ENCODE data around the gene PDZRN3.

Gene PDZRN3

DNA sequence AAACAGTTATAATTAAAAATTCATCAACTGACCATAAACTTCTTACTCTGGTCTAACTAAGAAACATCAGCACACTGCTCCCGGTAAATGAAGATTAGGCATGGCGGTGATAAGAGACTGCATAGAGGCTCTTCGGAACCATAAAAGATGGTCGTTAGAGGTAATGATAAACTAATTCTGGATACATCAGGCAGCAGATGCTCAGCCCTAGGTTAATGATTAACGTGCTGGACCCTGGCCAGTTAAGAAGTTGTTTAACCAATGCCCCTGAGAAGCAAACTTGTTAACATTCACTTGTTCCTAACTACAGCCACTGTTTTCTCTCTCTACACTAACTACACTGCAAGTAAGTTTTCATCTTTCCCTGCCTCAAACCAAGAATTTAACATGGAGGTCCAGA, 111.5 kb downstream of the PDZRN3 start:
- Mint-ChIP-seq H3K27me3 (no peaks in the 10 kb centered on the region), H3K9me3 (no peaks in the 10 kb centered on the region), H3K4me1 (ENCODE audit: low read depth) (no peaks in the 10 kb centered on the region), H3K36me3 (ENCODE audit: low read depth) (no peaks in the 10 kb centered on the region), H3K27ac (no peak overlapping the region), H3K4me3 (no peak overlapping the region)

DNA sequence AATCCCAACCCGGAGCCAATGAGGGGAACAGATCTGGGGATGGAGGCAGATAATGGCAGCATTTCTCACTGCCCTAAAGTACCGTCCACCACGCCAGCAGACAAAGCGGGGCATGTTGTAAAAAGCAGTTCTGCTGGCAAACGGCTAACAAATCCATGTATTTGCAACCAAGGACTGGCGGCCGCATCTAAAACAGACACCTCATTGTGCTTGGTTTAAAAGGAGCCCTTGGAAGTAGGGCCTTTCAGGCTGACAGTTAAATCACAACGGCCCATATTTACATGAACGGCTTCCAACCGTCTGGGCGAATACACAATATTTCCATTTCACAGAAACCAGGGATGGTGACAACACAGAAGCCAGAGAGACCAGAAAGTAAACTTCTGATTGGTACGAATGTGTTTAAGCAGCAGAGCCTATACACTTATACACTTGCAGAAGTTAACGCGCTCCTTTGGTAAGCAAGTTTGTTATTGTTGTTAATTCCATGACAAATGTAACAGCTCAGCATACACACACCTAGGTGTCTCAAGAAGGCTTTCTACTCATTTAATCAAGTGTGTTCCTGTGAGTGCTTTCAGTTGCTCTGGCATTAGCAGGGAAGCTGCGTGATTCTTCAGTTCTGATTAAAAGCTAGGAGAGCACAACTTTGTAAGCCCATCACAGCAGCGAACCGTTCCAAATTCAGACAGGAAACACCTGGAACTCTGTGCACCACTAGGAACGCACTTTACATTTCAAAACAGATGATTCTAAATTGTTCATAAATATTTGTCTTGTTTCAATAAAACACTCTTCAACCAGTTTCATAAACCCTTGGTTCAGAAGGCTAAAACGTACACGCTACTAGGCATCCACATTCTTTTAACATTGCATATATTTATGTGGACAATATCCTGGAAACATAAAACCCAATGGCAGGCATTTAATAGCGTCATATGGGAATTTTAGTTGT, 112.9 kb downstream of the PDZRN3 start:
- Mint-ChIP-seq H3K4me1 (ENCODE audit: low read depth) (no peaks in the 10 kb centered on the region), H3K27ac (no peak overlapping the region), H3K4me3 (no peak overlapping the region), H3K9me3 (no peaks in the 10 kb centered on the region), H3K36me3 (ENCODE audit: low read depth) (no peaks in the 10 kb centered on the region), H3K27me3 (no peaks in the 10 kb centered on the region)

DNA sequence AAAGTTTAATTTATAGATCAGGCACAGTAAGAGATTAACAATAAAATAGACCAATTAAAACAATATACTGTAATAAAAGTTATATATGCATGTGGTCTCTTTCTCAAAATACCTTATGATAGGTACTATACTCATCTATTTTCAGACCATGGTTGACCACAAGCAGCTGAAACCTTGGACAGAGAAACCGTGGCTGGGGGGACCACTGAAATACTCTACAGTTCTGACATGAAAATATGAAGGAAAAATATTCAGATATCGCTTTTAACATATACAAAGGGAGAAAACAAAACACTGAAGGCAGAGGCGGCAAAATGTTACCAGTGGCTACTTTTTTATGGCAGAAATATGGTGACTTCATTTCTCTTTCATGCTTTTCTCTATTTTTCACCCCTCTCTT, 114.0 kb downstream of the PDZRN3 start:
- Mint-ChIP-seq H3K27me3 (no peaks in the 10 kb centered on the region), H3K4me3 (no peak overlapping the region), H3K4me1 (ENCODE audit: low read depth) (no peaks in the 10 kb centered on the region), H3K36me3 (ENCODE audit: low read depth) (no peaks in the 10 kb centered on the region), H3K9me3 (no peaks in the 10 kb centered on the region), H3K27ac (no peak overlapping the region)

DNA sequence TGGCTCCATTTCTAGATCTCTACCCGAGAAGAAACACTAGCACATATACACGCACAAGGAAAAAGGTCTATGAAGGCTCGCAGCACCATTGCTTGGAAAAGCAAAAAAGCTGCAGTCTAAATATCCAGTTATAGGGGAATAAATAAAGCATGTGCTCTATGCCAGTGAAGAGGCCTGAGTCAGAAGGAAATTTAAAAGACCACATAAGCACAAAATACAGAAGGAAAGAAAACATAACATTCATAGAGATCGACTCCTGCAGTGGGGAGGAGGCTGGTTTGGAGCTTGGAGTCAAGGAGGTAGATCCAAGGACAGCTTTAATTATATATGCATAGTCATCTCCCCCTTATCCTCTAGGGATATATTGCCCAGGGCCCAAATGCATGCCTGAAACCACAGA, 114.4 kb downstream of the PDZRN3 start:
- H3K4me3 Mint-ChIP-seq: no peak overlapping the region
- no peaks in the 10 kb centered on the region for H3K36me3 Mint-ChIP-seq (ENCODE audit: low read depth)
- H3K27ac Mint-ChIP-seq: no peak overlapping the region
- no peaks in the 10 kb centered on the region for H3K27me3 Mint-ChIP-seq
- no peaks in the 10 kb centered on the region for H3K9me3 Mint-ChIP-seq
- no peaks in the 10 kb centered on the region for H3K4me1 Mint-ChIP-seq (ENCODE audit: low read depth)

DNA sequence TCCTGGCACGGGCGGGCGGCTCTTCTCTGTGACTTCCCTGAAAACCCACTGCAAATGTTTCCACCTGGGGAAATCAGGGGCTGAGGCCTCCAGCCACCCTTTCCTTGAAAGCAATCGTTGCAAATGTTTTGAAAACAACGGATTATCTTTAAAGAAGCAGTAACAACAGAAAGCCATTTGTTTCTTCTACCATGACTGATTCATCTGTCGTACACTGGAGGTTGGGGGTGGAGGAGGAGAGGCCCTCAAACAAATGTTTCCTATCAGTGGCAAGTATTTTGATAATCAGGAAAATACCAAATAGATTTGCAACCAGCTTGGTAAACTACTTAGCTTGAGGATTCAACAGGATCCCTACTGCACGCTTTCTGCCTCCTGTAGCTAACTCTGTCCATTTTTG, 114.9 kb downstream of the PDZRN3 start:
- H3K36me3 Mint-ChIP-seq (ENCODE audit: low read depth): no peaks in the 10 kb centered on the region
- no peaks in the 10 kb centered on the region for H3K27me3 Mint-ChIP-seq
- no peak overlapping the region for H3K4me3 Mint-ChIP-seq

DNA sequence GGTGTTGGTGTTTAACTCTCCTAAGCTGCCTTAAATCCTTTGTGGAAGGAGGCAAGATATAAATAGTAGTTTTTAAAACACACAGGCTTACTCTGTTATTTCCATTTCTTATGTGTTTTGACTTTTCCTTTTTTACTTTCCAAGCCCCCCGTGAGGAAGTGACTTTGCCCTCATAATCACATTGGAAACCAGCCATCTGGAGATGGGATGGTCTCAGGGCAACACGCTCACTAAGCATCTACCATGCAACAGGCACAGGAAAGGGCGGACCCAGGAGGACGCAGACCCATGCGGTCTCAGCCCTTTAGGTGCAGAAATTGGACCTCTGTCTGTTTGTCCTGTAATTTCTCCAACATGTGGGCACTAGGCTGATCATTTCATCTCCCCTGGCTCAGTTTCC, 115.7 kb downstream of the PDZRN3 start:
- no peaks in the 10 kb centered on the region for H3K4me1 Mint-ChIP-seq (ENCODE audit: low read depth)
- H3K36me3 Mint-ChIP-seq (ENCODE audit: low read depth): no peaks in the 10 kb centered on the region
- H3K27me3 Mint-ChIP-seq: no peaks in the 10 kb centered on the region
- no peaks in the 10 kb centered on the region for H3K9me3 Mint-ChIP-seq
- H3K4me3 Mint-ChIP-seq: no peak overlapping the region
- H3K27ac Mint-ChIP-seq: no peak overlapping the region

More for the DNA sequence above, 114.9 kb downstream of the PDZRN3 start:
- H3K4me1 Mint-ChIP-seq (ENCODE audit: low read depth): no peaks in the 10 kb centered on the region
- no peak overlapping the region for H3K27ac Mint-ChIP-seq
- H3K9me3 Mint-ChIP-seq: no peaks in the 10 kb centered on the region

DNA sequence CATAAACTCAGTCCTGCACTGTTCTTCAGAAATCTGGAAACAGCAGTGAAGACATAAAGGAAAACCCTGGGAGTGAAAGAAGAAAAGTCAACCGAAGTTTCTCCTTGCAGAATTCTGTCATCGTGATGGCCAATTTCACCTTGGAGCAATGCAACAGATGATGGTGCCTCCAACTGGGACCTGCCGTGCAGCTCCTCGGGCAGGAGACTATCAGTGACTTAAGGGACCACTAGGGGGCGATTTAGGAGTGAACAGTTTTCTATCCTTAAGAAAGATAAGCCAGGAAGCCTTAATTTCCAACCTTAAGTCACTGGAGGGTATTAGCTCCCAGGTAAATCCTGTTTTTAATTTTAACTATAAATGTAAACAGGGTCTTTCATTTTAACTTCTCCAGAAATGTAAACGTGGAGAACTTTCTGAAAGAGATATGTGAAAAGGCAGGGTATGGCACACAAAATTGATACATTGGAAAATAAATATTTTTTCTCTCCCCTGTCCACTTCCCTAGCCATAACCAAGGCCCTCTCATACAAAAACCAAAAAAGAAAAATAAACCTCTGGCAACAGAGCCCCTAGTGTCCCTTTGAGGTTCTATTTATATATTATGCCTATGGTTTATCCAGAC, 116.3 kb downstream of the PDZRN3 start:
- Mint-ChIP-seq H3K27me3 (peaks cover 3% of the 10 kb centered on the region), H3K36me3 (ENCODE audit: low read depth) (no peaks in the 10 kb centered on the region), H3K4me1 (ENCODE audit: low read depth) (no peaks in the 10 kb centered on the region), H3K27ac (no peak overlapping the region), H3K9me3 (no peaks in the 10 kb centered on the region), H3K4me3 (no peak overlapping the region)

DNA sequence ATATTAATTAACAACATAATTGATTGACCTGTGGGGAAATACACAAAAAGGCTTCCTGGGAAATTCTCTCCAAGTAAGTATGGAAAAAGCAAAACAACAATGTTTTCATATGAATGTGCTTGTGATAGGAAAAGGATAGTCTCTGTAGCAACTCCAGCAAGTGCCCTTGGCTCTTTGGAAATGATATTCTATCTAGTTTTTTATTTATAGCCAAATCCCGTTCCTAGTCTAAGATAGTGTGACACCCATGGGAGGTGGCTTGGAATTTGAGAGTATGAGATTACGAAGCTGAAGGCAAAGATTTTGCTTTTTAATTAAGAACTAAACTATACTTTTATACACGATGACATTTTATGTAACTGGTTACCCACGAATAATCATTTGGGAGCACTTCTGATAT, 119.9 kb downstream of the PDZRN3 start:
- H3K27ac Mint-ChIP-seq: no peak overlapping the region
- no peaks in the 10 kb centered on the region for H3K4me1 Mint-ChIP-seq (ENCODE audit: low read depth)
- no peaks in the 10 kb centered on the region for H3K9me3 Mint-ChIP-seq
- H3K4me3 Mint-ChIP-seq: no peak overlapping the region
- no peaks in the 10 kb centered on the region for H3K36me3 Mint-ChIP-seq (ENCODE audit: low read depth)
- H3K27me3 Mint-ChIP-seq: peaks cover 22% of the 10 kb centered on the region

DNA sequence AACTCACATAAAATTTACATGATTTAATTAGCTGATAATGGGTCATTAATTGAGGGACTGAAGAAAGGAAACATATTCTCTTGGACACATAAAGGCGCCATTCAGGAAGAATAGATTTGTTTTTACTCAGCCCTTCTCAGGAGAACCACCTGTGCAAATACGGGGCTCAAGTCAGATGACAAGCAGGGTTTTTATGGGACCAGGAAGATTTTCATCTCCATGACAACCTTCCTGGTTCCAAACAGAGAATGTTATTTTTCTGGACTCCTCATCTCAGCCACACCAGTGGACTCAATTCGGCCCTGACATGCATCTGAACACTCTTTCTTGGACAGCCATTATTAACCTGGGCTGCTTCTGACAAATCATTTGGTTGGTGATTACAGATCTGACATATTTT, 120.5 kb downstream of the PDZRN3 start:
- no peaks in the 10 kb centered on the region for H3K36me3 Mint-ChIP-seq (ENCODE audit: low read depth)
- H3K27me3 Mint-ChIP-seq: peaks cover 22% of the 10 kb centered on the region
- H3K27ac Mint-ChIP-seq: no peak overlapping the region
- no peaks in the 10 kb centered on the region for H3K4me1 Mint-ChIP-seq (ENCODE audit: low read depth)
- no peaks in the 10 kb centered on the region for H3K9me3 Mint-ChIP-seq
- no peak overlapping the region for H3K4me3 Mint-ChIP-seq

DNA sequence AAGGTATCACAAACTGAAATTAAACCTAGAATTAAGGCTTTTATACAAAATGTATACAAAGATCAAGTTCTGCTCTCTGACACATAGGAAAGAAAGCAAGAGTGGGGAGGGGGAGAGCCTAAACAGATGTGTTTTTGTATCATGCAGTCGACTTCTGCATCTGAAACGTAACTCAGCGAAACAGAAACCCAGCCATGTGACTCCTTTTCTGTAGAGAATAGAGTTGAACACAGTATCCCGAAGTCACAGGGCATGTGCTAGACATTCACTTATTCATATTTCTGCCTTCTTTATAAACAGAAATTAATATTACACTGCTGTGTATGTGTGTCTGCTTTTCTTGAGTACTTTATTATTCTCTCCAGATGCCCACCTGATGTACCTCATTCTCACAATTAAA, 121.0 kb downstream of the PDZRN3 start:
- H3K9me3 Mint-ChIP-seq: no peaks in the 10 kb centered on the region
- peaks cover 22% of the 10 kb centered on the region for H3K27me3 Mint-ChIP-seq
- no peaks in the 10 kb centered on the region for H3K4me1 Mint-ChIP-seq (ENCODE audit: low read depth)
- H3K27ac Mint-ChIP-seq: no peak overlapping the region
- H3K4me3 Mint-ChIP-seq: no peak overlapping the region
- no peaks in the 10 kb centered on the region for H3K36me3 Mint-ChIP-seq (ENCODE audit: low read depth)

DNA sequence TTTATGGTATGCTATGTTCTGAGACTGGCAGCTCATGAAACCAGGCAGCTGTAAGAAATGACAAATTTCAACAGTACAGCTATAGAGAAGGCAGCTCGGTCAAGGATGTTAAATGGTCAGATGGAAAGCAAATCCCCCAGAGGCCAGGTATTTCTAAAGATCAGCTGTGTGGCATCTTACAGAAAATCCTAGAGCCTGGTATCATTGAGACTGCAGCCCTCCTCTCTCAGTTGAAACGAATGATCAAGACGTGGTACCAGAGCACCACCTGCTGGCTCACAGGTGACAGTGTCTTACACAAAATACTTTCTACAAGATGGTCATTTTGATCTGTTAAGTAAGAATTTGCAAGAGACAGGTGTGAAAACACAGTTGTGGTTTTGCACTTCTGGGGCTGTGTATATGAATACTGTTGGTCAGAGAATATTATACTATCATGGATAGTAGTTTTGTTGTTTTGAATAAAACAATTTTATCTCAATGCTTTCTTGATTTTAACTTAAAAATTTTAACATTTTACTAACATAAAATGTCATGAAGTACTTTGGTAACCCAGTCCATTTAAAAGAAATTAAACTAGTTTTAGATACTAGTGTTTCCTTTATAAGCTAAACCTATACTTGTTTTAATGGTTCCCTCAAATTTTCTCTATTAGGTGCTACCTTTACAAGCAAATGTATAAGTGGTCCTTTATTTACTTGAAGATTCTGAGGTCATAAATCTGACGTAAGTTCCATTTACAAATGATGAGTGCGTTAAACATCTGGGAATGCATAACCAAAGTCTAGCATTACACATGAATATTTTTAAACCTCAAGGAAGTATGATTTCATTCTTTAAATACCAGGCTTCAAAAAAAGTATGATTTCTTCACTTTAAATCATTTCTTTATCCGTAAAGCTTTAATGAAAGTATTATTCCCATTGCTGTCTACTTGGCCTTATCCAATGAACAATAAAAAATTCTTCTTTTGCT, 121.8 kb downstream of the PDZRN3 start:
- Mint-ChIP-seq H3K27me3 (peaks cover 27% of the 10 kb centered on the region), H3K4me3 (no peak overlapping the region), H3K9me3 (no peaks in the 10 kb centered on the region), H3K27ac (no peak overlapping the region), H3K36me3 (ENCODE audit: low read depth) (no peaks in the 10 kb centered on the region), H3K4me1 (ENCODE audit: low read depth) (no peaks in the 10 kb centered on the region)

DNA sequence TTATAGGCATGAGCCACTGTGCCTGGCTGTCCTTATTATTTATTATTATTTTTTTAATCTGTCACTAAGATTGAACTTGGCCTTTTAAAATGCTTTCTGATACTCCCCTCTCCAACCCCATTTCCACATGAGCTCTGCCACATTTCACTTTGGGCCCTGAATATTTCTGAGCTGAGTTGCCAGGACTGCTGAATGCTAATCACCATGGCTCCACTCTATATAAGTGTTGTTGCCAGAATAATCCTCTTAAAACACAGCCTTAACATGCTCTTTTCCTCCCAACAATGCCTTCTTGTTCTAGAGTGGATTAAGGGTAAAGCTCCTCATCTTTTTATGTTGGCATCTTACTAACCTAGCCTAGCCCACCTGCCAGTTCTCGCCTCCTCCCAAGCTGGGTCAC, 124.4 kb downstream of the PDZRN3 start:
- H3K27me3 Mint-ChIP-seq: peaks cover 27% of the 10 kb centered on the region
- no peaks in the 10 kb centered on the region for H3K4me1 Mint-ChIP-seq (ENCODE audit: low read depth)
- no peaks in the 10 kb centered on the region for H3K36me3 Mint-ChIP-seq (ENCODE audit: low read depth)
- H3K4me3 Mint-ChIP-seq: no peak overlapping the region
- no peak overlapping the region for H3K27ac Mint-ChIP-seq
- no peaks in the 10 kb centered on the region for H3K9me3 Mint-ChIP-seq

DNA sequence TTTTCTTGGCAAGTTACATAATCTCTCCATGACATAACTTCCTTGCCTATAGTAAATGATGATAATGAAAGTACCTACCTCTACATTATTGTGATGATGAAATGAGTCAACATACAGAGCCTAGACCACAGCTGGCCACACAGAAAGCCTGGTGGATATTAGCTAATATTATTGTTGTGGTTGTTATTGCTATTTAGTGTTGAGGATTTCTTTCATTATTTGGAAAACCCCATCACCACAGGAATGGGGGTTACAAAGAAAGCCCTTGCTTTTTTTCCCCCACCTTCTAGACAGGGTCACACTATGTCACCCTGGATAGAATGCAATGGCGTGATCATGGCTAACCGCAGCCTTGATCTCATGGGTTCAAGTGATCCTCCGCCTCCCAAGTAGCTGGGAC, 125.0 kb downstream of the PDZRN3 start:
- Mint-ChIP-seq H3K9me3 (no peaks in the 10 kb centered on the region), H3K27ac (no peak overlapping the region), H3K36me3 (ENCODE audit: low read depth) (no peaks in the 10 kb centered on the region), H3K27me3 (peaks cover 27% of the 10 kb centered on the region), H3K4me3 (no peak overlapping the region), H3K4me1 (ENCODE audit: low read depth) (no peaks in the 10 kb centered on the region)

DNA sequence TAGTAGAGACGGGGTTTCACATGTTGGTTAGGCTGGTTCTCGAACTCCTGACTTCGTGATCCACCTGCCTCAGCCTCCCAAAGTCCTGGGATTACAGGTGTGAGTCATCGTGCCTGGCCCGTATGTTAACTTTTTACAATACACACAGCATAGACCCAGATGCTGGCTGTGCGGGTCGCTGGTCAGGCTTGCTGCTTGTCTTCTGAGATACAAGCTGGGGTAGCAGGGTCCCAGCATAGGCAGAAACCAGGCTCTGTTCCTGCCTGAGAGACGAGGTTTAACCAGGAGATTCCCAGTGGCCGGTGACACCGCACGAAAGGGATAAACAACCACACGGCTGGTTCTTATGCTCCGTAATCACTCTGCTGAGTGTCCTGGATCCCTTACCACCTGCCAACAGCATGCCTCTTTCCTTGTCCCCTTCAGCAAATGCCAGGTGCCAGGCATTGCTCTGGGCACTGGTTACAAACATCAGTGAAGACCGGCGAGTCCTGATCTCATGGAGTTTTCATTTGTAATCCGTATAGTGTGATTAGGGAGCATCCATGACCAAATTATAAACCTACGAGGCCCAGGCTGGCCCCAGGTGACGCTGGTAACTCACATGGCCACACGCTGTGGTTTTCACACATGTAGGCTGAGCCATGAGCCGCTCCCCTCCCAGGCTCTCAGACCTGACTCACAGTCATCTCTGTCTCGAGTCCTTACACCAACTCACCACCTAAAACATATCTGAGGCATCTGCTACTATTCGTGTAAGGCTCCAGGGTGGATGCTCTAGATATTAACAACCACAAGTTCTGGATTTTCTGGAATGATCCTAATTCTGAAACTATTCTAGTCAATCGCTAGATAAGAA, 125.7 kb downstream of the PDZRN3 start:
- Mint-ChIP-seq H3K27me3 (peaks cover 27% of the 10 kb centered on the region), H3K36me3 (ENCODE audit: low read depth) (no peaks in the 10 kb centered on the region), H3K9me3 (no peaks in the 10 kb centered on the region), H3K4me1 (ENCODE audit: low read depth) (no peaks in the 10 kb centered on the region), H3K4me3 (no peak overlapping the region), H3K27ac (no peak overlapping the region)

Data from stimulated activated naive CD8-positive, alpha-beta T cell treated with anti-CD3 and anti-CD28 coated beads, Interleukin-15, Interleukin-2, amounts not matched to agents 100 ng/mL and 50 ng/mL, for 24 hours (primary cell).